AG08395 (cell line): ENCODE results near the gene SSR1.
"Not testable (repeated sequence)": the region's sequence is repeated elsewhere in the genome, so short reads cannot be mapped to it uniquely, and the experiment has no call there.

Source experiments
- DNase-seq: peaks from one replicate; pipeline ENCODE4 v3.0.0; 2012; ENCODE audit warnings: mixed read lengths, low spot score

Gene SSR1

DNA sequence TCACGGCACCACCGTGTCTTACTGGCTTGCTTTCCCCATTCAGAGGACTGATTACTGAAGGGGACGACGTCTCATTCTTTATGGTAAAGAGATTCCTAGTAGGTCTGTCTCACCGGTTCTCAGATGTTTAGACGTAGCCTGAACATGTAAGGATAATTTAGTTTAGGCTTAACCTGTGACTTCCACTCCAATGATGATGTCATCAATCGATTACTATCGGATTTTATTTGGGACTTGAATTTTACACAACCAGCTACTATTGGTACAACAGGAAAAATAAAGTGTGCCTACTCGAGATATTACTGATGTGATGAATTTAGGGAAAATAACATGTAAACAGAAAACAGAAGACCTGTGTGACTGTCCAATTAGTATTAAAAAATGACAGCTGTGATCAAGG lies 4.5 kb upstream of the SSR1 start:
- no peak for DNase-seq

- no peak for DNase-seq
Measured at GRCh38 chr6:7316658-7317533, 3.9 kb upstream of the SSR1 start.

DNA sequence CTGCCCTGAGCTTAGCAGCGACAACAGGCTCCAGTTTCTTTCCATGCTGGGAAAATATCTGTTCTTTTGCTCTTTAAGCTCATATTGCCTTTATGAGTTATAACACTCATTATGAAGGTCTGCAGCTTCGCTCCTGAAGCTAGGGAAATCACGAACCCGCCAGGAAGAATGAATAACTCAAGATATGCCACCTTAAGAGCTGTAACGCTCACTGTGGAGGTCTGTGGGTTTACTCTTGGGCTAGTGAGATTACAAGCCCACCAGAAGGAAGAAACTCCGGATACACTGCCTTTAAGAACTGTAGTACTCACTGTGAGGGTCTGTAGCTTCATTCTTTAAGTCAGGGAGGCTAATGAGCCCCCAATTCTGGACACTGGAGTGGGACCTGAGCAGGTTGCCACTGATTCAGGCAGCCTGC lies 3.0 kb upstream of the SSR1 start:
- DNase-seq, result no peak

- DNase-seq, result not testable (repeated sequence)
Measured at GRCh38 chr6:7315087-7315947, 2.3 kb upstream of the SSR1 start.

DNA sequence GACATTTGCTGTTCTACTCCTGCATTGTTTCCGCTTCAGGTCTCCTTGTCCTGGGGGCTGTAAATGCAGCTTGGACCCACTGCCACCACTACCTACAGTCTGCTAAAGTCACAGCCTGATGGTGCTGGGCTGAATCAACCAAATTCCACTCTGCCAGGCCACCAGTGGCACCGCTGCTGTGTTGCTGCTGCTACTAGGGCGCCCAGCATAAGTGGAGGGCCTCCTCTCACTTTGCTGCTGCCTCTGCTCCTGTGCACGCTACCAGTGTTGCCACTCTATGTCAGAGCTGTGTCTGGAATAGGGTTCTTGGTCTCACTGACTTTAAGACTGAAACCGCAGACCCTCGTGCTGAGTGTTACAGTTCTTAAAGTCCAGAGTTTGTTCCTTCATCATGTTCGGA lies 1.4 kb upstream of the SSR1 start:
- no peak for DNase-seq

GRCh38 chr6:7313505-7314165 lies 636 bp upstream of the SSR1 start:
- DNase-seq, result no peak

DNA sequence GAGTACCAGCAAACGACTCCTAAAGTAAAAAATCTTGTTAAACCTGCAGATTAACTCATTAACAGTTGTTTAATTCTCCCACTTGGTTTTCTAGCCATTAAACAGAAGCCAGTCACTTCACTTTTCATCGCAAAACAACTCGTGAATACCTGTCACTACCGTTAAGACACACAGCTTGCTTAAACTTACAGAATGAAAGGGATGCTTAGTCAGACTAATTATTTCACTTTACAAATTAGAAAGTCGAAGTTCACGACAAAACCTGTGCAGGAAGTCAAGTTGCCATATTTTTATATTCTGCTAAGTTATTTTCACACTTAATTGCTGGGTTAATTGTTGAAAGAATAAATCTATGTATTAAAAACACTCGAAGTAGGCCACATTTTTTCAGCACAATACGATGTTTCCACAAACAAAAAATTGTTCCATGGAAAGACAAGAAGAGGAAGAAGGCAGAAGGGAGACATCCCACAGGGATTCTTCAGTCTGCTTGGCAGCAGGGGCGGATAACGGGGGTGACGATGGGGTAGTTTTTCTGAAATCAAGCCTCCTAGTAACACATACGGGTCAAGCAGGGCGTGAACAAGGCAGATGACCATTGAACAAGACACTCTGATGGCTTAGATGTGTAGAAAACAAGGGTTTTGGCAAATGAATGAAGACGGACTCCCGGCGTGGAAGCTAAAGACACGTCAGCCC lies 933 bp downstream of the SSR1 start:
- no peak for DNase-seq

- DNase-seq, result no peak
Measured at GRCh38 chr6:7311176-7311575, 1.8 kb downstream of the SSR1 start.

GRCh38 chr6:7309050-7309449 lies 3.9 kb downstream of the SSR1 start:
- DNase-seq, result no peak

- DNase-seq, result no peak
Measured at GRCh38 chr6:7307533-7307932, 5.5 kb downstream of the SSR1 start.

DNA sequence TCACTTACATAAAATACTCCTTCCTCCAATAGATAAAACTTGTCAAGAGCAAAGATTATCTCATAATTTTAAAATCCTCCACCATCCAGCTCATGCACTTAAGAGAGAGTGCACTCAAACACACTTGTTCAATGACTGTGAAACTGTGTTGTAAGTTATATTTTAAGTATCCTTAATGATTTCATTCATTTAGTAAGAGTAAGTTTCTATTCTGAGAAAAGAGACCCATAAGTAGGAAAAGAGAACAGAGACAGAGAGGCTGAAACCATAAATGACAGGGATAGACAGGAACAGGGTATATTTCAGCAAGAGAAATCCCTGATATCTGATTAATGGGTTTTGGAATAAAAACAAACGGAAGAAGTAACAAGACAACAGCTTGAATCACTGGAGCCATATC lies 8.2 kb downstream of the SSR1 start:
- DNase-seq, result no peak

DNA sequence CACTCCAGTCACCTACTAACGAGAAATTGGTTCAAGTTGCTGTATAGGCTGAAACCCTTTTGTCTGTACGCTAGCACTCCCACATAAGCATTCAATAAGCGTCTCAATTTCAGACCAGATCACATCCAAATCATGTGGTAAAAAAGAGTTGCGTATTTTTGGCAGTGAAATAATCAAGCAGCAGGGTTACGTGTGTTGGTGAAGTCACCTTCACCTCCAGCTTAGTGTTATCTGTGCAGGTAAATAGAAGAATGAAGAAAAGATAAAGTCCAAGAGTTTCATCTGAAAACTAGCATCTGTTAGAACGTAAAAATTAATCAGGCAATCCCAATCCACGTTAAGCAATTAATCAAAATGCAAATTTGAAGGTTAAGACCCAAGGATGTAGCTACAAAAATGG lies 11.3 kb downstream of the SSR1 start:
- DNase-seq, result no peak

DNA sequence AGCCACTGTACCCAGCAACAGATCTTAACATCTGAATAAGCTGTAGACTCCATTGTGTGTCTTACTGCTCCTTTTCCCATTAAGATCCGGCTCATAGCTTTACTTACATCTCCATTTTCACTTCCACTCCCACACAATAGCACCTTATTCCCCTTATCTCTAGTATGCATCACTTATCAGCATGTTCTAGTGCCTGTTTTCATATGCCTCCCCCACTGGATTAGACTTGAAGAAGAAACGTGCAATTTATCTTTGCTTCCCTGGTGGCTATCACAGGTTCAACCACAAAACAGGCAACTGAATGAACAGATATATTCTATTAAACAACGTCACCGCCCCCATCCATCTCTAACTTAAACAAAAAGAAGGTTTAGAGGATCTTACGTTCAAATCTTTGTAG lies 12.1 kb downstream of the SSR1 start:
- DNase-seq, result no peak

DNA sequence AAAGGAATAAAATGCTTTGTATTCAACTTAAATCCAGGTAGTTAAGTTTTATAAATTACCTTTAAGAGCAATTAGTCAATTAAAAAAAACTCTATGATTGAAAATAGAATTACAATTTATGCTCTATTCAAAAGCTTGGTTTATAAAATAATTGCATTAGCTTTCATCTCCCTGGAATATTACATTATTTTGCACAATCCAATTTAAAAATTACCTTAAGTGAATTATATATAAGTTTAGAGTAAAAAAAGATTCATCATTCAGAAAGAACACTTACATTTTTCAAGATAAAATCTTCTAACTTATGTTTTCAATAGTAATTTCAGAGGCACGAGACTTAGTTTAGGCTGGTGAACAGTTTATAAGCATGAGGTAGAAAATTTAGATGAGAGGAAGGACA lies 14.9 kb downstream of the SSR1 start:
- no peak for DNase-seq

GRCh38 chr6:7296602-7297001 lies 16.4 kb downstream of the SSR1 start:
- DNase-seq, result no peak

GRCh38 chr6:7295916-7296315 lies 17.1 kb downstream of the SSR1 start:
- no peak for DNase-seq

DNA sequence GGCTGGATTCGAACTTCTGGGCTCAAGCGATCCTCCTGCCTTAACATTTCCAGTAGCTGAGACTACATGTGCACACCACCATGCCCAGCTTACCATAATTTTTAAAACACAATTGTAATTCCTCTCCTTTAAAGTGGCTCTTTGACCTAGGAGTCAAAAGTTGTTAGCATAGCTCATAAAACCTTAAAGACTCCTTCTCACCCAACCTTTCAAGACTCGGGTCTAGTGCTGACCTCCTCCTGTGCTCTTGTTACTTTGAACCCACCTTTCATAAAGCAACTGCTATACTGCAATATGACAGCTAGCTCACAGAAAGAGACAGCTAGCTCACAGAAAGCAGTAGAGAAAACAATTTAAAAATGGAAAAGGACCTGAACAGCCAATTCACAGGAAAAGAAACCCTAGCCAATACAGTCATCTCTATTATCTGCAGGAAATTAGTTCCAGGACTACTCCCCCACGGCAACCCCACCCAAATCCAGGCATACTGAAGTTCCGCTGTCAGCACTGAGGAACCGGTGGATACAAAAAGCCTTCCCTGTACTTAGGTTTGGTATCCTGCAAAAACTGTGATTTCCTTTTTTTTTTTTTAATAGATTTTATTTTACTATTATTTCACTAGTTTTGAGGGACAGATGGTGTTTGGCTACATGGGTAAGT lies 20.3 kb downstream of the SSR1 start:
- DNase-seq, result no peak

DNA sequence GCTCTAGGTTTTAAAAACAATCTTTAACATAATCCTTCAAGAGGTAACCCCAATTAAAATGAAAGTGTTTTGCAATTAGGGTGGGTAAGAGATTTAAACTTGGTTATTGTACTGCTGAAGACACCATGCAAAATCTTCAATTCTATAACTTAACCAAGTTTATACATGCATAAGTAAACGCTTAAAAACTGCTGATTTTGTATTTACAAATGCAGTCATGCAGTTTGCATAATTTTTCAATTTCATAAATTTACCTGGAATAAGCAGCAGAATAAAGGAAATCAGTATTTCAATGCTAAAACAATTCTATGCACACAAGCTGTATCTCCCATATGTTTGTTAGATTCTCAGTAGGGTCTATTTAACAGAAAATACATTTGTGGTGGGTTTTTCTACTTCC lies 22.9 kb downstream of the SSR1 start:
- no peak for DNase-seq

DNA sequence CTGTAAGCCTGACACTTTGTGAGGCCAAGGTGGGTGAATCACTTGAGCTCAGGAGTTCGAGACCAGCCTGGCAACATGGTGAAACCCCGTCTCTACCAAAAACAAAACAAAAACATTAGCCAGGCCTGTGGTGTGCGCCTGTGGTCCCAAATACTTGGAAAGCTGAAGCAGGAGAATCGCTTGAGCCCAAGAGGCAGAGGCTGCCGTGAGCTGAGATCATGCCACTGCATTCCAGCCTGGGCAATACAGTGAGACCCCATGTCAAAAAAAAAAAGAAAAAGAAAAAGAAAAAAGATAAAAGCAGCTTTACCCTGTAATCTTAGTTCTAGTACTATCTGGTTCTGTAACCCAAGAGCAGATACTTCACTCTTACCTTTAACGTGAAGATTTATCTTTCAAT lies 27.6 kb downstream of the SSR1 start:
- DNase-seq, result no peak

- DNase-seq, result no peak
Measured at GRCh38 chr6:7283676-7284075, 29.3 kb downstream of the SSR1 start.

DNA sequence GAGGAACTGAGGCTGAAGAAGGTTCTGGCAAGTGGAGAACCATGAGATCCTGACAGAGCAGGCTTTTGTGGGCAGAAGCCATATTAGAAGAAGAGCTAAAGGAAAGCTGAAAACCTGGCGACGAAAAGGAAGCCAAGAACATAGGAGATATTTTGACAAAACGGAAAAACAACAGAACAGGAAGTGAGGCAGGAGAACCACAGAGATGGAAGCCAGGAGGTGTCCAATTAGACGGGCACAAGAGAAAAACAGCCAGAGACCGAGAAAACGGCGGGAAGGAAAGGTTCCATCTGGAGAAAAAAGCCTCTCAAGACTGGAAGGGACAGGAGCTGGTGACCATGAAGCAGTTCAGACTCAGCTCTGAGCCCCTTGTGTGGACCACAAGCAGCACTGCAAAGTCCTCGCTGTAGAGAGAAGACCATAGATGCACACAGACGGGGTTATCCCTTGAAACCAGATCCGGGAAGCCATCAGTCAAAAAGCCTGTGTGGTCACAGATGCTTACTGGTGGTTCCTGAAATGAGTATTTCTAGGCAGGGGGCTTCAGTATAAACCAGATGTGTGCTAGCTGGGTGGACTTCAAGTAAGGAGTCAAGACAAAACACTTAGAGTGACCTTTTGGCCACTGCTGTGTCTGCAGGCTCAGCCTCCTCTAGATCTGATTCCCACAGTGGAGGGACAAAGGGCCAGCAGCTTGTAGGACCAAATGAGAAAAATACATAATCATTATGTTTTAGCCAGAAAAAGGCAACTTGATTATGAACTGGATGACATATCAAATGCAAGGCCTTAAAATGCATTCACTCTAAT lies 30.7 kb downstream of the SSR1 start:
- DNase-seq, result no peak
